Liver (tissue), 9 donors: Measurements from ENCODE around the gene SPRR2A. TPM values are rescaled to one million over a fixed set of nuclear protein-coding genes. Genes with fewer than 3 reads are reported as not detected.

Experiments used
- DNase-seq: peaks from one replicate; pipeline ENCODE4 v3.0.0-alpha.2; 2017; ENCODE audit warnings: low spot score
- H3K27ac ChIP-seq, 2 donors: one replicate each; pipeline ENCODE4 v1.7.0; 2013; ENCODE audit warnings: inconsistent platforms in 2 of 2, low read length in 2 of 2, control low read depth in 1 of 2, low read depth in 1 of 2, mild to moderate bottlenecking in 1 of 2
- H3K27me3 ChIP-seq, 4 donors: one replicate each; pipeline versions ENCODE4 v1.6.1 to v1.7.0; 2013; ENCODE audit warnings: low read length in 3 of 4, inconsistent platforms in 1 of 4, mild to moderate bottlenecking in 1 of 4, moderate library complexity in 1 of 4; ENCODE audit not compliant: control insufficient read depth in 4 of 4, insufficient read depth in 4 of 4
- H3K36me3 ChIP-seq, 4 donors: one replicate each; pipeline versions ENCODE4 v1.6.1 to v1.7.0; 2013; ENCODE audit warnings: low read length in 3 of 4, mild to moderate bottlenecking in 3 of 4, low read depth in 1 of 4, moderate library complexity in 1 of 4; ENCODE audit not compliant: control insufficient read depth in 4 of 4, insufficient read depth in 3 of 4
- H3K4me1 ChIP-seq, 4 donors: one replicate each; pipeline versions ENCODE4 v1.6.1 to v1.7.0; 2013; ENCODE audit warnings: low read length in 3 of 4, mild to moderate bottlenecking in 3 of 4, moderate library complexity in 1 of 4; ENCODE audit not compliant: control insufficient read depth in 4 of 4, insufficient read depth in 4 of 4
- H3K4me3 ChIP-seq, 3 donors: one replicate each; pipeline versions ENCODE4 v1.6.1 to v1.7.0; 2013; ENCODE audit warnings: low read length in 3 of 3, control low read depth in 1 of 3, low read depth in 1 of 3, mild to moderate bottlenecking in 1 of 3
- H3K9ac ChIP-seq, 2 donors: one replicate each; pipeline ENCODE4 v1.7.0; 2013; ENCODE audit warnings: low read length in 2 of 2, mild to moderate bottlenecking in 2 of 2, moderate library complexity in 2 of 2, control low read depth in 1 of 2, low read depth in 1 of 2
- H3K9me3 ChIP-seq, 4 donors: one replicate each; pipeline versions ENCODE4 v1.6.1 to v1.7.0; 2013; ENCODE audit warnings: low read length in 3 of 4; ENCODE audit not compliant: control insufficient read depth in 4 of 4
- ATF3 ChIP-seq: IDR thresholded peaks from 2 replicates; pipeline ENCODE4 v1.6.1; 2016; ENCODE audit warnings: antibody characterized with exemption
- CTCF ChIP-seq: fragments of 150-350 bp; IDR thresholded peaks from 2 replicates; pipeline ENCODE4 v1.5.1; 2017; ENCODE audit warnings: improper control_type of control experiment, low read depth, low read length; ENCODE audit not compliant: missing input control
- EGR1 ChIP-seq, 2 donors: IDR thresholded peaks; 2 replicates each; pipeline ENCODE4 v1.6.1; 2016 to 2018; ENCODE audit warnings: antibody characterized with exemption in 2 of 2, low read depth in 2 of 2
- FOXA1 ChIP-seq: IDR thresholded peaks from 2 replicates; pipeline ENCODE4 v1.6.1; 2016; ENCODE audit warnings: antibody characterized with exemption
- FOXA2 ChIP-seq: IDR thresholded peaks from 2 replicates; pipeline ENCODE4 v1.6.1; 2016; ENCODE audit warnings: antibody characterized with exemption
- GABPA ChIP-seq, 2 donors: IDR thresholded peaks in 1 of 2; conservative IDR thresholded peaks in 1 of 2; 2 replicates each; pipeline ENCODE4 v1.6.1; 2016; ENCODE audit warnings: antibody characterized with exemption in 2 of 2, mild to moderate bottlenecking in 1 of 2, moderate library complexity in 1 of 2
- HNF4A ChIP-seq, 2 donors: conservative IDR thresholded peaks; 2 replicates each; pipeline ENCODE4 v1.6.1; 2016; ENCODE audit warnings: antibody characterized with exemption in 2 of 2, mild to moderate bottlenecking in 2 of 2
- HNF4G ChIP-seq: IDR thresholded peaks from 2 replicates; pipeline ENCODE4 v1.6.1; 2016; ENCODE audit warnings: antibody characterized with exemption
- JUND ChIP-seq, 2 donors: IDR thresholded peaks; 2 replicates each; pipeline ENCODE4 v1.6.1; 2016; ENCODE audit warnings: antibody characterized with exemption in 2 of 2
- MAX ChIP-seq: IDR thresholded peaks from 2 replicates; pipeline ENCODE4 v1.6.1; 2016; ENCODE audit warnings: antibody characterized with exemption
- NR2F2 ChIP-seq: IDR thresholded peaks from 2 replicates; pipeline ENCODE4 v1.6.1; 2016; ENCODE audit warnings: antibody characterized with exemption
- RAD21 ChIP-seq, 2 donors: IDR thresholded peaks; 2 replicates each; pipeline ENCODE4 v1.6.1; 2016; ENCODE audit warnings: antibody characterized with exemption in 2 of 2, mild to moderate bottlenecking in 2 of 2
- REST ChIP-seq: IDR thresholded peaks from 2 replicates; pipeline ENCODE4 v1.6.1; 2016; ENCODE audit warnings: antibody characterized with exemption, mild to moderate bottlenecking
- RXRA ChIP-seq, 2 donors: IDR thresholded peaks; 2 replicates each; pipeline ENCODE4 v1.6.1; 2017 to 2018; ENCODE audit warnings: antibody characterized with exemption in 2 of 2, mild to moderate bottlenecking in 1 of 2
- SP1 ChIP-seq: IDR thresholded peaks from 2 replicates; pipeline ENCODE4 v1.6.1; 2018; ENCODE audit warnings: antibody characterized with exemption, mild to moderate bottlenecking
- TAF1 ChIP-seq: conservative IDR thresholded peaks from 2 replicates; pipeline ENCODE4 v1.6.1; 2016; ENCODE audit warnings: antibody characterized with exemption, mild to moderate bottlenecking
- YY1 ChIP-seq: IDR thresholded peaks from 2 replicates; pipeline ENCODE4 v1.6.1; 2016; ENCODE audit warnings: antibody characterized with exemption, mild to moderate bottlenecking
- ZBTB33 ChIP-seq: IDR thresholded peaks from 2 replicates; pipeline ENCODE4 v1.6.1; 2016; ENCODE audit warnings: antibody characterized with exemption
- WGBS: extraction: QIAGEN DNeasy Blood & Tissue Kit; methylation state at CpG from one replicate; pipeline ENCODE4 v1.1.7; 2013; 5-methylcytosine and 5-hydroxymethylcytosine counted together
- polyA plus RNA-seq, 2 donors: library from polyadenylated mRNA; stranded (reverse) in 1 of 2; unstranded in 1 of 2; fragments of 200-250 nt in 1 of 2; fragments of >200 nt in 1 of 2; fragmentation: Nextera tagmentation in 1 of 2; extraction: Ambion mirVana in 1 of 2; gene quantifications; one replicate each; pipeline versions ENCODE4 v1.2.1 to v1.2.3, GENCODE V29; 2013 to 2015
- total RNA-seq, 2 donors: library from RNA; depleted of rRNA; stranded (reverse); fragments of >200 nt; gene quantifications; one replicate each; pipeline ENCODE4 v1.2.3, GENCODE V29; 2014
- donor health status: healthy.
- donor health status: healthy.
- donor health status: healthy.
- donor health status: healthy.
- donor health status: healthy.

Gene SPRR2A
- total and polyA plus RNA-seq, 4 donors: not detected

GRCh38 chr1:153040950-153041631 is 16.2 kb downstream of the SPRR2A start, which contains the start of gene SPRR2D:
Gene SPRR2D, minus strand, starts transcription at chr1:153041120. Its CDS starts 774 bp downstream, at chr1:153040346.
- 60% methylated on average over 4 of the region's 4 CpGs for WGBS

More at GRCh38 chr1:153040950-153041631, 16.2 kb downstream of the SPRR2A start, which contains the start of gene SPRR2D:
- no peak for TF ChIP-seq RAD21 (IDR thresholded peaks at IDR 0.05)
- no peak for TF ChIP-seq NR2F2
- no peak for TF ChIP-seq GABPA (IDR thresholded peaks at IDR 0.05 in 1 of 2, conservative IDR thresholded peaks at IDR 0.05 in 1 of 2)
- no peak for TF ChIP-seq REST
- TF ChIP-seq CTCF: no peak
- TF ChIP-seq JUND (IDR thresholded peaks at IDR 0.05): no peak
- TF ChIP-seq MAX: no peak
- TF ChIP-seq ZBTB33: no peak
- no peak for TF ChIP-seq FOXA1
- TF ChIP-seq FOXA2: no peak
- TF ChIP-seq SP1: no peak
- no peak for TF ChIP-seq HNF4A (conservative IDR thresholded peaks at IDR 0.05)
- no peak for TF ChIP-seq ATF3
- no peak for TF ChIP-seq HNF4G
- TF ChIP-seq EGR1 (IDR thresholded peaks at IDR 0.05; ENCODE audit: low read depth in 2 of 2): no peak
- no peak for TF ChIP-seq RXRA (IDR thresholded peaks at IDR 0.05)
- TF ChIP-seq TAF1: no peak
- no peak for TF ChIP-seq YY1
- Histone ChIP-seq H3K4me3 (no peak within 1 kb of the TSS), H3K4me1 (no peaks in the 10 kb centered on the region), H3K27ac (no peak within 1 kb of the TSS), H3K9ac (no peak within 1 kb of the TSS), H3K36me3 (no peaks in the 10 kb centered on the region), H3K9me3 (no peaks in the 10 kb centered on the region), H3K27me3 (peaks cover 0 to 5% (median 3%) of the 10 kb centered on the region in 4 donors)
- no peak for DNase-seq
